Vagina (tissue), 2 donors: ENCODE measurements around the gene CHCHD6. TPM values are rescaled to one million over a fixed set of nuclear protein-coding genes. Genes with fewer than 3 reads are reported as not detected.

Experiments used
- DNase-seq, 2 donors: peaks; one replicate each; pipeline ENCODE4 v3.0.0-alpha.2; 2017; ENCODE audit errors: extremely low spot score in 2 of 2
- H3K27ac ChIP-seq: fragments of 200-600 bp; sonication (generic); one replicate; pipeline ENCODE4 v1.5.1; 2019
- H3K27me3 ChIP-seq: fragments of 200-600 bp; sonication (generic); one replicate; pipeline ENCODE4 v1.5.1; 2019
- H3K36me3 ChIP-seq, 2 donors: fragments of 200-600 bp; sonication (generic); one replicate each; pipeline ENCODE4 v1.5.1; 2017 to 2019
- H3K4me1 ChIP-seq: fragments of 200-600 bp; sonication (generic); one replicate; pipeline ENCODE4 v1.5.1; 2019
- H3K4me3 ChIP-seq, 2 donors: fragments of 200-600 bp; sonication (generic); 1 replicate in 1 of 2; 2 replicates in 1 of 2; pipeline ENCODE4 v1.5.1; 2016 to 2019
- H3K9me3 ChIP-seq: fragments of 200-600 bp; sonication (generic); one replicate; pipeline ENCODE4 v1.5.1; 2019
- POLR2A ChIP-seq, 2 donors: fragments of 450-650 bp; IDR thresholded peaks; one replicate each; pipeline ENCODE4 v1.6.1; 2017; ENCODE audit warnings: antibody characterized with exemption in 2 of 2, mild to moderate bottlenecking in 2 of 2, moderate library complexity in 2 of 2
- POLR2AphosphoS5 ChIP-seq, 2 donors: sonication (generic); formaldehyde crosslinking; IDR thresholded peaks; one replicate each; pipeline ENCODE4 v1.9.0; 2017; ENCODE audit warnings: antibody characterized with exemption in 2 of 2, mild to moderate bottlenecking in 2 of 2, low read depth in 1 of 2; ENCODE audit not compliant: insufficient read depth in 1 of 2
- intact Hi-C: fragments of 100-400 bp; cut with DNase I; formaldehyde crosslinking; loops from one replicate; pipeline ENCODE4 v1.15.1; 2023
- total RNA-seq: library from RNA; depleted of rRNA; stranded (reverse); fragments of >200 nt; gene quantifications from one replicate; pipeline ENCODE4 v1.2.3, GENCODE V29; 2016
- TF ChIP-seq, protein P1 (sequence below), 3 experiments: fragments of 450-650 bp in 2 of 3; fragments of 200-600 bp in 1 of 3; sonication (generic) in 1 of 3; IDR thresholded peaks; one replicate each; pipeline ENCODE4 v1.5.1; 2017 to 2019; ENCODE audit warnings: antibody characterized with exemption in 3 of 3, mild to moderate bottlenecking in 2 of 3, moderate library complexity in 2 of 3

CHCHD6 gene
- total RNA-seq, 1 donor from 2014 or later, result 12.8 TPM

GRCh38 chr3:126918355-126918821, 214.3 kb downstream of the CHCHD6 start:
- H3K27ac ChIP-seq, result no peak overlapping the region
- no peaks in the 10 kb centered on the region for H3K27me3 ChIP-seq
- TF ChIP-seq, protein P1, sequence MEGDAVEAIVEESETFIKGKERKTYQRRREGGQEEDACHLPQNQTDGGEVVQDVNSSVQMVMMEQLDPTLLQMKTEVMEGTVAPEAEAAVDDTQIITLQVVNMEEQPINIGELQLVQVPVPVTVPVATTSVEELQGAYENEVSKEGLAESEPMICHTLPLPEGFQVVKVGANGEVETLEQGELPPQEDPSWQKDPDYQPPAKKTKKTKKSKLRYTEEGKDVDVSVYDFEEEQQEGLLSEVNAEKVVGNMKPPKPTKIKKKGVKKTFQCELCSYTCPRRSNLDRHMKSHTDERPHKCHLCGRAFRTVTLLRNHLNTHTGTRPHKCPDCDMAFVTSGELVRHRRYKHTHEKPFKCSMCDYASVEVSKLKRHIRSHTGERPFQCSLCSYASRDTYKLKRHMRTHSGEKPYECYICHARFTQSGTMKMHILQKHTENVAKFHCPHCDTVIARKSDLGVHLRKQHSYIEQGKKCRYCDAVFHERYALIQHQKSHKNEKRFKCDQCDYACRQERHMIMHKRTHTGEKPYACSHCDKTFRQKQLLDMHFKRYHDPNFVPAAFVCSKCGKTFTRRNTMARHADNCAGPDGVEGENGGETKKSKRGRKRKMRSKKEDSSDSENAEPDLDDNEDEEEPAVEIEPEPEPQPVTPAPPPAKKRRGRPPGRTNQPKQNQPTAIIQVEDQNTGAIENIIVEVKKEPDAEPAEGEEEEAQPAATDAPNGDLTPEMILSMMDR (IDR thresholded peaks at IDR 0.05), result no peak
- TF ChIP-seq POLR2A (IDR thresholded peaks at IDR 0.05) (no peak), POLR2AphosphoS5 (IDR thresholded peaks at IDR 0.05; ENCODE audit: insufficient read depth in 1 of 2, low read depth in 1 of 2) (no peak)
- H3K9me3 ChIP-seq, result no peaks in the 10 kb centered on the region
- intact Hi-C loops, result no loop called here
- H3K36me3 ChIP-seq, result no peaks in the 10 kb centered on the region
- H3K4me3 ChIP-seq, result no peak overlapping the region
- no peaks in the 10 kb centered on the region for H3K4me1 ChIP-seq
- DNase-seq, result no peak

DNA sequence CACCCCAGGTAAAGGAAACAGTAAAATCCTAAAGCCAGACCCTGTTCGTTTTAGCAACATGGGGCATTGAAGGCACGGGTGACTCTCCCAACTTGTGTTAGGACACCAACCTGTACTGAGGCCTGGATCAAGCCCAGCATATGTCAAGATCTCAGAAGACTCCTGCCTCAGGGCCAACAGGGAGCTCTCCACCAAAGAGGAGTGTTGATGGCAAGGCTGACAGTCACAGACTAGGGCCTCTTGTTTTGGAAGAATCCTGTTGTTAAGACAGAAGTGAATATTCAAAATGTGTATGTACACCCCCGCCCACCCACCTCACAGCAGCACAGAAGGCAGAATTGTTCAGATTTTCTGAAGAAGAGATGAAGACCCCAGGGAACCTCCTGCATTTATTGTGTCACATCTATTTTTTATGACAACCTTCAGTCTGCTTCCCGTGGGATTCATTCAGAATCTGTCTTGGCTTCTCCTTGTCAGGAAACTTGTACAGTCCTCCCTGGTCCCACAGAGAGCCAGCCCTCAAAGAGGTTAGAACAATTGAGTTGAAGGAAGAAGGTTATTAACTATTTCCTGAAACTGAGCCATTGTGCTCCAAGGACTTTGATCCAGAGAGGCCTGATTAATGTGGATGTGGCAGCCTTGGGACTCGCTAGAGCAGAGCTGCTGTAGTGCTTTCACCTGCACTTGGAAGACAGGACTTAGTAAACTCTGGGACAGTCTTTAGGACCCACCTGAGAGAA, 217.2 kb downstream of the CHCHD6 start:
- H3K36me3 ChIP-seq, result no peaks in the 10 kb centered on the region
- TF ChIP-seq, protein P1 (IDR thresholded peaks at IDR 0.05), result no peak
- TF ChIP-seq POLR2A (IDR thresholded peaks at IDR 0.05), result no peak
- no peak for TF ChIP-seq POLR2AphosphoS5 (IDR thresholded peaks at IDR 0.05; ENCODE audit: insufficient read depth in 1 of 2, low read depth in 1 of 2)
- no peak overlapping the region for H3K27ac ChIP-seq
- no peaks in the 10 kb centered on the region for H3K9me3 ChIP-seq
- peaks cover 5% of the 10 kb centered on the region for H3K4me1 ChIP-seq
- H3K4me3 ChIP-seq, result no peak overlapping the region
- intact Hi-C loops, result no loop called here
- DNase-seq, result no peak
- H3K27me3 ChIP-seq, result no peaks in the 10 kb centered on the region

GRCh38 chr3:126922466-126922865, 218.4 kb downstream of the CHCHD6 start:
- TF ChIP-seq POLR2AphosphoS5 (IDR thresholded peaks at IDR 0.05; ENCODE audit: insufficient read depth in 1 of 2, low read depth in 1 of 2) (no peak), POLR2A (IDR thresholded peaks at IDR 0.05) (no peak)
- TF ChIP-seq, protein P1 (IDR thresholded peaks at IDR 0.05), result no peak
- Histone ChIP-seq H3K27me3 (no peaks in the 10 kb centered on the region), H3K9me3 (no peaks in the 10 kb centered on the region), H3K27ac (no peak overlapping the region), H3K4me3 (no peak overlapping the region), H3K4me1 (peaks cover 17% of the 10 kb centered on the region), H3K36me3 (no peaks in the 10 kb centered on the region)
- no peak for DNase-seq
- intact Hi-C loops, result no loop called here

DNA sequence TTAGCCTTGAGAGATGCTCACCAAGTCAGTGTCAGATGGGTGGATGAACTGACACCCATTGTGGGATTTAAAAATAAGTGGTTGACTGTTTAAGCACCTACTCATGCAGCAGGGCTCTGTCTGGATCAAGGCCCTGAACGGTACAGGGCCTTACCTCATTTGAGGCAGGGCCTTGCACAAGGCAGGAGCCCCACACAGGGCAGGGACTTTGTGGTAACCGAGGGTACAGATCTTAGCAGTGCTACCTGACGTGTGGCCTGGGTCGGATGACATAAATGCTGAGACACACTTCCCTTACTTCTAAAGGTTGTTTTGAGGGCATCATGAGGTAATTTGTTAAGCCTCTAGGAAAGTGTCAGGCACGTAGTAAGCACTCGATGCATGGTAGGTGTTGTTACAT, 219.4 kb downstream of the CHCHD6 start:
- no peaks in the 10 kb centered on the region for H3K27me3 ChIP-seq
- no peak overlapping the region for H3K4me3 ChIP-seq
- DNase-seq, result no peak
- peaks cover 17% of the 10 kb centered on the region for H3K4me1 ChIP-seq
- TF ChIP-seq POLR2A (IDR thresholded peaks at IDR 0.05), result no peak
- TF ChIP-seq, protein P1 (IDR thresholded peaks at IDR 0.05), result no peak
- TF ChIP-seq POLR2AphosphoS5 (IDR thresholded peaks at IDR 0.05; ENCODE audit: insufficient read depth in 1 of 2, low read depth in 1 of 2), result no peak
- H3K27ac ChIP-seq, result no peak overlapping the region
- no peaks in the 10 kb centered on the region for H3K36me3 ChIP-seq
- H3K9me3 ChIP-seq, result no peaks in the 10 kb centered on the region
- intact Hi-C loops, result no loop called here

- peaks cover 17% of the 10 kb centered on the region for H3K4me1 ChIP-seq
- intact Hi-C loops, result no loop called here
- TF ChIP-seq, protein P1 (IDR thresholded peaks at IDR 0.05), result no peak
- TF ChIP-seq POLR2A (IDR thresholded peaks at IDR 0.05) (no peak), POLR2AphosphoS5 (IDR thresholded peaks at IDR 0.05; ENCODE audit: insufficient read depth in 1 of 2, low read depth in 1 of 2) (no peak)
Observed at GRCh38 chr3:126923895-126924294, 219.9 kb downstream of the CHCHD6 start.

More at GRCh38 chr3:126923895-126924294, 219.9 kb downstream of the CHCHD6 start:
- H3K27ac ChIP-seq, result no peak overlapping the region
- H3K36me3 ChIP-seq, result no peaks in the 10 kb centered on the region
- DNase-seq, result no peak
- no peaks in the 10 kb centered on the region for H3K9me3 ChIP-seq
- no peaks in the 10 kb centered on the region for H3K27me3 ChIP-seq
- no peak overlapping the region for H3K4me3 ChIP-seq
